H9 (cell line): Measurements from ENCODE around the gene GABBR2. TPM values are rescaled to one million over a fixed set of nuclear protein-coding genes. Genes with fewer than 3 reads are reported as not detected.
A peak's percentile ranks its signal among the peaks of the same experiment; 100 is the strongest.

Experiments
- DNase-seq: peaks from one replicate; pipeline ENCODE4 v3.0.0-alpha.2; 2017
- H2AFZ ChIP-seq: one replicate; pipeline ENCODE4 v1.6.1; 2013; ENCODE audit warnings: mild to moderate bottlenecking, low read length, control low read depth, moderate library complexity
- H2AK5ac ChIP-seq: 2 replicates; pipeline ENCODE4 v1.6.1; 2013; ENCODE audit warnings: low read length, control low read depth, mixed read lengths; ENCODE audit not compliant: insufficient read length
- H2BK120ac ChIP-seq: one replicate; pipeline ENCODE4 v1.6.1; 2013; ENCODE audit warnings: low read depth, mild to moderate bottlenecking, low read length, control low read depth, inconsistent platforms; ENCODE audit not compliant: poor library complexity, severe bottlenecking
- H2BK12ac ChIP-seq: 2 replicates; pipeline ENCODE4 v1.6.1; 2013; ENCODE audit warnings: low read length, control low read depth, mixed read lengths, low read depth; ENCODE audit not compliant: insufficient read length
- H2BK15ac ChIP-seq: 2 replicates; pipeline ENCODE4 v1.6.1; 2013; ENCODE audit warnings: low read depth, low read length, control low read depth
- H2BK20ac ChIP-seq: one replicate; pipeline ENCODE4 v1.6.1; 2013; ENCODE audit warnings: low read depth, mild to moderate bottlenecking, low read length, control low read depth, inconsistent platforms; ENCODE audit not compliant: poor library complexity, severe bottlenecking
- H2BK5ac ChIP-seq: 2 replicates; pipeline ENCODE4 v1.6.1; 2013; ENCODE audit warnings: low read length, control low read depth, mixed read lengths; ENCODE audit not compliant: insufficient read length
- H3K14ac ChIP-seq: 2 replicates; pipeline ENCODE4 v1.6.1; 2013; ENCODE audit warnings: low read length, control low read depth; ENCODE audit not compliant: insufficient read depth
- H3K18ac ChIP-seq: 2 replicates; pipeline ENCODE4 v1.6.1; 2013; ENCODE audit warnings: low read depth, mild to moderate bottlenecking, mixed read lengths, low read length, control low read depth; ENCODE audit not compliant: insufficient read length
- H3K23ac ChIP-seq: 2 replicates; pipeline ENCODE4 v1.6.1; 2013; ENCODE audit warnings: low read length, control low read depth, mixed read lengths, low read depth; ENCODE audit not compliant: insufficient read length
- H3K23me2 ChIP-seq: 2 replicates; pipeline ENCODE4 v1.6.1; 2013; ENCODE audit warnings: low read depth, mild to moderate bottlenecking, mixed read lengths, low read length, control low read depth; ENCODE audit not compliant: insufficient read length, poor library complexity, severe bottlenecking
- H3K27ac ChIP-seq: 2 replicates; pipeline ENCODE4 v1.5.1; 2013; ENCODE audit warnings: low read length, control low read depth, mixed read lengths, low read depth; ENCODE audit not compliant: insufficient read length
- H3K27me3 ChIP-seq: 2 replicates; pipeline ENCODE4 v1.6.1; 2013; ENCODE audit warnings: low read length, control low read depth, inconsistent platforms; ENCODE audit not compliant: insufficient read depth
- H3K4ac ChIP-seq: 2 replicates; pipeline ENCODE4 v1.6.1; 2013; ENCODE audit warnings: low read depth, mild to moderate bottlenecking, control low read depth, inconsistent platforms, low read length, moderate library complexity
- H3K4me1 ChIP-seq: 2 replicates; pipeline ENCODE4 v1.6.1; 2013; ENCODE audit warnings: low read length, control low read depth, inconsistent platforms; ENCODE audit not compliant: insufficient read depth
- H3K4me2 ChIP-seq: 2 replicates; pipeline ENCODE4 v1.6.1; 2013; ENCODE audit warnings: low read length, control low read depth, mixed read lengths; ENCODE audit not compliant: insufficient read length, insufficient read depth
- H3K56ac ChIP-seq: 2 replicates; pipeline ENCODE4 v1.6.1; 2013; ENCODE audit warnings: low read depth, mild to moderate bottlenecking, mixed read lengths, low read length, control low read depth; ENCODE audit not compliant: insufficient read length
- H3K79me1 ChIP-seq: 2 replicates; pipeline ENCODE4 v1.6.1; 2013; ENCODE audit warnings: low read depth, mild to moderate bottlenecking, moderate library complexity, low read length, control low read depth, inconsistent platforms; ENCODE audit not compliant: insufficient read depth, poor library complexity, severe bottlenecking
- H3K79me2 ChIP-seq: 2 replicates; pipeline ENCODE4 v1.6.1; 2013; ENCODE audit warnings: low read length, control low read depth, inconsistent platforms; ENCODE audit not compliant: insufficient read depth
- H3K9ac ChIP-seq: 2 replicates; pipeline ENCODE4 v1.6.1; 2013; ENCODE audit warnings: low read length, control low read depth, mixed read lengths; ENCODE audit not compliant: insufficient read length; ENCODE audit errors: extremely low read depth
- H3K9me3 ChIP-seq: one replicate; pipeline ENCODE4 v1.6.1; 2013; ENCODE audit warnings: low read depth, low read length, inconsistent platforms; ENCODE audit not compliant: control insufficient read depth
- H3T11ph ChIP-seq: one replicate; pipeline ENCODE4 v1.6.1; 2013; ENCODE audit warnings: mild to moderate bottlenecking, low read length, control low read depth, inconsistent platforms
- H4K20me1 ChIP-seq: one replicate; pipeline ENCODE4 v1.6.1; 2013; ENCODE audit not compliant: control insufficient read depth, insufficient read length, insufficient read depth
- H4K5ac ChIP-seq: 2 replicates; pipeline ENCODE4 v1.6.1; 2013; ENCODE audit warnings: low read depth, mild to moderate bottlenecking, mixed read lengths, low read length, control low read depth; ENCODE audit not compliant: insufficient read length
- H4K8ac ChIP-seq: replicated peaks from 2 replicates; pipeline ENCODE4 v1.6.1; 2013; ENCODE audit warnings: low read length, control low read depth, mixed read lengths, low read depth; ENCODE audit not compliant: insufficient read length
- H4K91ac ChIP-seq: 2 replicates; pipeline ENCODE4 v1.6.1; 2013; ENCODE audit warnings: low read depth, mild to moderate bottlenecking, moderate library complexity, mixed read lengths, low read length, control low read depth; ENCODE audit not compliant: insufficient read length
- H3K27ac Mint-ChIP-seq, 3 experiments: 2 replicates in 2 of 3; 3 replicates in 1 of 3; pipeline ENCODE4 v1.8.0; 2020 to 2021; ENCODE audit warnings: mixed read lengths in 3 of 3, mild to moderate bottlenecking in 1 of 3, moderate library complexity in 1 of 3
- H3K27me3 Mint-ChIP-seq: 2 replicates; pipeline ENCODE4 v1.8.0; 2021; ENCODE audit warnings: low read depth, mild to moderate bottlenecking, moderate library complexity, mixed read lengths
- H3K36me3 Mint-ChIP-seq, 3 experiments: 2 replicates in 2 of 3; 3 replicates in 1 of 3; pipeline ENCODE4 v1.8.0; 2020 to 2021; ENCODE audit warnings: low read depth in 3 of 3, mixed read lengths in 3 of 3; ENCODE audit not compliant: insufficient read depth in 1 of 3
- H3K4me1 Mint-ChIP-seq, 2 experiments: 2 replicates each; pipeline ENCODE4 v1.8.0; 2020; ENCODE audit warnings: mixed read lengths in 2 of 2
- H3K4me3 Mint-ChIP-seq, 2 experiments: 2 replicates in 1 of 2; 3 replicates in 1 of 2; pipeline ENCODE4 v1.8.0; 2020 to 2021; ENCODE audit warnings: mild to moderate bottlenecking in 2 of 2, mixed read lengths in 2 of 2, moderate library complexity in 1 of 2
- H3K9me3 Mint-ChIP-seq, 2 experiments: 2 replicates in 1 of 2; 3 replicates in 1 of 2; pipeline ENCODE4 v1.8.0; 2020; ENCODE audit warnings: mild to moderate bottlenecking in 2 of 2, mixed read lengths in 2 of 2, moderate library complexity in 1 of 2
- CTCF ChIP-seq: fragments of 200-600 bp; sonication (generic); conservative IDR thresholded peaks from 3 replicates; pipeline ENCODE4 v1.8.0; 2021; ENCODE audit warnings: antibody characterized with exemption, mild to moderate bottlenecking
- WGBS: extraction: QIAGEN DNeasy Blood & Tissue Kit; methylation state at CpG from one replicate; pipeline ENCODE4 v1.1.7; 2013; ENCODE audit warnings: missing lambda C conversion rate, low lambda C conversion rate, mixed read lengths; ENCODE audit not compliant: insufficient read length; ENCODE audit errors: extremely low coverage; 5-methylcytosine and 5-hydroxymethylcytosine counted together
- total RNA-seq: library from RNA; stranded (reverse); gene quantifications from 2 replicates; pipeline ENCODE4 v1.2.1, GENCODE V29; 2021

Gene GABBR2
- total RNA-seq, 1 experiment from 2014 or later = 0.66 TPM

DNA sequence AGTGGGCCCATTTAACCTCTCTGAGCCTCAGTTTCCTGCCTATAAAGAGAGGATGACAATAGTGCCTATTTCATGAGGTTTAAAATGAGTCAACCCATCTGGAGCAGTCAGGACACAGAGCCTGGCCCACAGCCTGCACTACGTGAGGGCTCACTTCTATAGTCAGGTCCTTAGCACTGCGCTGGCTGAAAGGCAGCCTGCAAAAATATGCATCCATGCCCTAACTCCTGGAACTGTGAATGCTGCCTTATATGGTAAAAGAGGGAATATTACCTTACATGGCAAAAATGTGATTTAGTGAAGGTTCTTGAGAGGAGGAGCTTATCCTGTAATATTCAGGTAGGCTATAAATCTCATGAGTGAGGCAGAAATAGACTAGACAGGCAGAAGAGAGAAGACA is 98.5 kb downstream of the GABBR2 start:
- Mint-ChIP-seq H3K27me3 (peaks cover 3% of the 10 kb centered on the region), H3K4me3 (no peak overlapping the region), H3K9me3 (no peaks in the 10 kb centered on the region), H3K36me3 (no peaks in the 10 kb centered on the region), H3K4me1 (peaks cover 3 to 8% of the 10 kb centered on the region in 2 experiments; a peak in 3 of 4 replicates), H3K27ac (peak overlapping the region in 1 of 3 experiments; percentile 75; a peak in 1 of 7 replicates)
- Histone ChIP-seq H4K8ac (no peak overlapping the region), H4K91ac (no peak overlapping the region), H2BK15ac (no peak overlapping the region), H3K4me1 (peaks cover 2% of the 10 kb centered on the region; the same call in 1 of the 2 replicates), H3K9me3 (no peaks in the 10 kb centered on the region), H3K18ac (no peak overlapping the region), H3K79me1 (no peaks in the 10 kb centered on the region), H3K27me3 (no peaks in the 10 kb centered on the region), H2BK20ac (no peak overlapping the region), H3K14ac (no peak overlapping the region), H2AK5ac (no peak overlapping the region), H3K4ac (no peak overlapping the region), H3K9ac (no peak overlapping the region), H2BK12ac (no peak overlapping the region), H2BK120ac (no peak overlapping the region), H3K4me2 (no peak overlapping the region), H3K79me2 (no peaks in the 10 kb centered on the region), H3K56ac (no peak overlapping the region), H4K20me1 (no peaks in the 10 kb centered on the region), H3K23me2 (no peaks in the 10 kb centered on the region), H2AFZ (no peak overlapping the region), H2BK5ac (no peak overlapping the region), H3K27ac (no peak overlapping the region), H3T11ph (no peak overlapping the region), H3K23ac (no peak overlapping the region), H4K5ac (no peak overlapping the region)
- WGBS = no CpG with 5 or more reads among the region's 2 CpGs
- DNase-seq = no peak
- no peak for TF ChIP-seq CTCF
